HepG2 (cell line): ENCODE measurements around the gene ZBTB18. TPM values are rescaled to one million over a fixed set of nuclear protein-coding genes. Genes with fewer than 3 reads are reported as not detected.

Source experiments
- ATAC-seq: fragments of 200-7000 bp; cut with Tn5 transposase; 3 replicates; pipeline ENCODE4 v1.9.1; 2020; ENCODE audit warnings: mild to moderate bottlenecking, moderate library complexity
- BruUV-seq: library from RNA; stranded (reverse); fragments of 400-500 nt; replicated peaks from 2 replicates; lab custom pipeline; 2021; lab: Mats Ljungman, UMichigan
- CTCF ChIA-PET: fragments of 300-600 bp; formaldehyde crosslinking; extraction: SDS; loops from one replicate; lab custom pipeline; 2021; ENCODE audit warnings: low total read pairs, inconsistent platforms, low intra/inter-chr PET ratio; lab: Yijun Ruan, JAX
- POLR2A ChIA-PET: fragments of 350-600 bp; sonication (Branson Sonifier 250); formaldehyde crosslinking; loops from one replicate; lab custom pipeline; 2020; ENCODE audit warnings: antibody characterized with exemption, inconsistent platforms; lab: Yijun Ruan, JAX
- DNase-seq: peaks from one replicate; pipeline ENCODE4 v3.0.0-alpha.2; 2015; ENCODE audit warnings: low spot score
- FAIRE-seq: peaks from 3 replicates; lab custom pipeline; 2011; peaks lifted over from hg19 to GRCh38; lab: Jason Lieb, UNC
- H2AFZ ChIP-seq: one replicate; pipeline ENCODE4 v1.6.1; 2011; ENCODE audit warnings: low read length, inconsistent platforms
- H3K27ac ChIP-seq: fragments of 300-600 bp; 3 replicates; pipeline ENCODE4 v1.8.0; 2011; ENCODE audit warnings: mixed run types, mild to moderate bottlenecking, mixed read lengths, low read length, inconsistent platforms; ENCODE audit not compliant: insufficient read depth; ENCODE audit errors: extremely low read length
- H3K27me3 ChIP-seq, 2 experiments: fragments of 200-600 bp in 1 of 2; 2 replicates in 1 of 2; 3 replicates in 1 of 2; pipeline versions ENCODE4 v1.6.0 to v1.8.0; 2011; ENCODE audit warnings: low read length in 2 of 2, mild to moderate bottlenecking in 2 of 2, moderate library complexity in 2 of 2, inconsistent platforms in 1 of 2; ENCODE audit not compliant: insufficient read depth in 2 of 2, control insufficient read depth in 1 of 2
- H3K36me3 ChIP-seq, 2 experiments: fragments of 200-600 bp in 1 of 2; replicated peaks in 1 of 2; 2 replicates in 1 of 2; 3 replicates in 1 of 2; pipeline versions ENCODE4 v1.5.1 to v1.8.0; 2011; ENCODE audit warnings: low read length in 2 of 2, inconsistent platforms in 1 of 2; ENCODE audit not compliant: insufficient read depth in 2 of 2, control insufficient read depth in 1 of 2
- H3K4me1 ChIP-seq: 2 replicates; pipeline ENCODE4 v1.5.1; 2012; ENCODE audit warnings: low read length, inconsistent platforms; ENCODE audit not compliant: insufficient read depth
- H3K4me2 ChIP-seq: 2 replicates; pipeline ENCODE4 v1.6.0; 2011; ENCODE audit warnings: low read depth, low read length, inconsistent platforms
- H3K4me3 ChIP-seq, 3 experiments: fragments of 200-600 bp in 1 of 3; sonication (generic), shearing (Covaris generic) in 1 of 3; replicated peaks in 1 of 3; 2 replicates each; pipeline ENCODE4 v1.5.1; 2011 to 2016; ENCODE audit warnings: low read length in 3 of 3, inconsistent platforms in 2 of 3, low read depth in 2 of 3, mild to moderate bottlenecking in 2 of 3, control low read depth in 1 of 3, mixed read lengths in 1 of 3; ENCODE audit not compliant: insufficient read depth in 1 of 3
- H3K79me2 ChIP-seq: one replicate; pipeline ENCODE4 v1.6.1; 2011; ENCODE audit warnings: low read length, inconsistent platforms; ENCODE audit not compliant: insufficient read depth
- H3K9ac ChIP-seq: 2 replicates; pipeline ENCODE4 v1.6.0; 2011; ENCODE audit warnings: mild to moderate bottlenecking, low read depth, low read length, inconsistent platforms; ENCODE audit not compliant: insufficient read depth
- H3K9me3 ChIP-seq: 2 replicates; pipeline ENCODE4 v1.5.1; 2012; ENCODE audit warnings: mild to moderate bottlenecking, low read length
- H4K20me1 ChIP-seq: 2 replicates; pipeline ENCODE4 v1.6.0; 2011; ENCODE audit warnings: inconsistent platforms, mild to moderate bottlenecking, low read length, moderate library complexity; ENCODE audit not compliant: insufficient read depth
- ETV6 ChIP-seq: sonication (generic); formaldehyde crosslinking; conservative IDR thresholded peaks from 2 replicates; pipeline ENCODE4 v1.4.0; 2020; ENCODE audit warnings: missing genetic modification reagents
- FOSL2 ChIP-seq: sonication (generic); formaldehyde crosslinking; IDR thresholded peaks from 2 replicates; pipeline ENCODE4 v1.4.0; 2020; ENCODE audit warnings: missing genetic modification reagents
- FOXK1 ChIP-seq: sonication (generic); formaldehyde crosslinking; IDR thresholded peaks from 2 replicates; pipeline ENCODE4 v1.4.0; 2020; ENCODE audit warnings: low read depth, missing genetic modification reagents, borderline replicate concordance
- HMGA1 ChIP-seq: sonication (generic); formaldehyde crosslinking; conservative IDR thresholded peaks from 2 replicates; pipeline ENCODE4 v1.4.0; 2020; ENCODE audit warnings: missing genetic modification reagents
- HNF4A ChIP-seq: sonication (generic); formaldehyde crosslinking; IDR thresholded peaks from 2 replicates; pipeline ENCODE4 v1.4.0; 2020; ENCODE audit warnings: missing genetic modification reagents
- IKZF1 ChIP-seq: fragments of 450-650 bp; IDR thresholded peaks from 2 replicates; pipeline ENCODE4 v1.7.1; 2016
- NR2F1 ChIP-seq, 2 experiments: fragments of 450-650 bp in 1 of 2; formaldehyde crosslinking in 1 of 2; IDR thresholded peaks; 2 replicates each; pipeline versions ENCODE4 v1.5.0 to v1.6.1; 2016 to 2020; ENCODE audit warnings: mild to moderate bottlenecking in 1 of 2, missing compliant biosample characterization in 1 of 2, missing genetic modification reagents in 1 of 2, moderate library complexity in 1 of 2
- TEAD3 ChIP-seq: optimal IDR thresholded peaks from 2 replicates; pipeline ENCODE3; 2016; ENCODE audit warnings: borderline replicate concordance
- ZNF337 ChIP-seq: sonication (generic); formaldehyde crosslinking; IDR thresholded peaks from 2 replicates; pipeline ENCODE4 v1.5.1; 2020; ENCODE audit warnings: missing genetic modification reagents, low read depth, mild to moderate bottlenecking, borderline replicate concordance
- ZNF33A ChIP-seq: sonication (generic); formaldehyde crosslinking; IDR thresholded peaks from 2 replicates; pipeline ENCODE4 v1.5.1; 2020; ENCODE audit warnings: missing genetic modification reagents, mild to moderate bottlenecking, moderate library complexity, borderline replicate concordance
- ZNF792 ChIP-seq: IDR thresholded peaks from 2 replicates; pipeline ENCODE4 v1.6.1; 2016
- WGBS: methylation state at CpG from one replicate; pipeline ENCODE4 v1.1.6; 2017; ENCODE audit warnings: low lambda C conversion rate; 5-methylcytosine and 5-hydroxymethylcytosine counted together
- in situ Hi-C: cut with HindIII; loops from 2 replicates; pipeline ENCODE4 v1.10.0; 2017; ENCODE audit warnings: low pct_unique_long_range_greater_than_20kb; ENCODE audit not compliant: extremely low pct_ligation_motif_present
- intact Hi-C: fragments of 100-400 bp; cut with micrococcal nuclease; formaldehyde crosslinking; loops from one replicate; pipeline ENCODE4 v1.10.0; 2022; ENCODE audit not compliant: unreplicated experiment
- polyA plus RNA-seq, 8 experiments: library from polyadenylated mRNA; depleted of rRNA in 3 of 8; stranded (reverse) in 7 of 8; unstranded in 1 of 8; fragments of >200 nt; fragmentation: Illumina TruSeq in 4 of 8; extraction: Trizol in 4 of 8; gene quantifications; 2 replicates each; pipeline versions ENCODE4 v1.2.1 to v1.2.3, GENCODE V29; 2011 to 2016; ENCODE audit warnings: low read depth in 4 of 8, missing spikeins in 1 of 8, mixed read lengths in 1 of 8; ENCODE audit not compliant: insufficient read depth in 1 of 8
- total RNA-seq, 5 experiments: library from RNA; depleted of rRNA; stranded (reverse); fragments of >200 nt; fragmentation: Illumina TruSeq; extraction: Trizol; gene quantifications; 2 replicates each; pipeline ENCODE4 v1.2.3, GENCODE V29; 2016; ENCODE audit warnings: low read depth in 1 of 5
- TF ChIP-seq, protein P1 (sequence below): sonication (generic); formaldehyde crosslinking; IDR thresholded peaks from 2 replicates; pipeline ENCODE4 v1.4.0; 2020; ENCODE audit warnings: mild to moderate bottlenecking, missing genetic modification reagents
- TF ChIP-seq, protein P2 (sequence below): sonication (generic); IDR thresholded peaks from 2 replicates; pipeline ENCODE4 v1.6.1; 2016; ENCODE audit warnings: low read depth, borderline replicate concordance

ZBTB18 gene
- total and polyA plus RNA-seq, 2 of the 13 experiments (the other 11 are each of a cell fraction or from before 2014, with no cell fraction given), result 3.1 to 4.3 TPM

GRCh38 chr1:244102468-244102867 is 51.4 kb downstream of the ZBTB18 start (continued):
- TF ChIP-seq ETV6 (CRISPR knock-in tag) (no peak), IKZF1 (no peak), HMGA1 (CRISPR knock-in tag) (no peak)
- TF ChIP-seq, protein P1, sequence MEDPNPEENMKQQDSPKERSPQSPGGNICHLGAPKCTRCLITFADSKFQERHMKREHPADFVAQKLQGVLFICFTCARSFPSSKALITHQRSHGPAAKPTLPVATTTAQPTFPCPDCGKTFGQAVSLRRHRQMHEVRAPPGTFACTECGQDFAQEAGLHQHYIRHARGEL (CRISPR knock-in tag), result no peak

DNA sequence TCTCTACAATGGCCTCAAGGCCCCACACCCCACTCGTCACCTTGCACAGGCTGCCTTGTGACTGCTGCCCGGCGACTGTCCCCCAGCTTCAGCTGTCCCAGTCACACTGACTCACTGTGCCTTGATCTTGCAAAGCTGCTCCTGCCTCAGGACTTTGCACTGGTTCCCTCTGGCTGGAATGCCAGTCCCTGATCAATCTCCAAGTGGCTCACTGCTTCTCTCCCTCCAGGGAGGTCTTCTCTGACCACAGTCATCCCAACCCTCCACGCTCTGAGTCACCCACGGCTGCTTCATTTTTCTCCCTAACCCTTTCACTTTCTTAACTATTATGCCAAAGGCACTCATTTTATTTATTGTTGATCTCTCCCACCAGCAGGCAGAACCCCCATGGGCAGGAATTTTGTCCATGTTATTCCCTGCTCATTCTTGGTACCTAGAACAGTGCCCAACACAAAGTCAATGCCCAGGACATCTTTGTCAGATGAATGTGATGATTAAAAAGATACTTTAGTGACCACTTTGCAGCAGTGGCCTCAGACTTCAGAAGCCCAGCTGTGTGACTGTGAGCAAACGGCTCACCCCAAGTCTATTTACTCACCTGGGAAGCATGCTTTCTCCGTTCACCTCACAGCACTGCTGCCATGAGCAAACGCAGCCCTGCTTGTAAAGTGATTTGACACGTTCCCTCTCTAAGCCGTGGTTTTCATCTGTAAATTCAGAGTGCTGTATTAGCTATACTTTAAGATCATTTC is 53.4 kb downstream of the ZBTB18 start:
- Histone ChIP-seq H3K4me2 (0 out of 2 replicates have a peak overlapping the region, but pooled peaks have one; percentile 4), H3K79me2 (no peaks in the 10 kb centered on the region), H3K4me1 (peaks cover 7% of the 10 kb centered on the region), H3K36me3 (no peaks in the 10 kb centered on the region), H3K27ac (no peak overlapping the region), H2AFZ (no peak overlapping the region), H3K27me3 (no peaks in the 10 kb centered on the region; a peak in 1 of 5 replicates), H3K9me3 (no peaks in the 10 kb centered on the region), H3K4me3 (no peak overlapping the region), H4K20me1 (no peaks in the 10 kb centered on the region), H3K9ac (no peak overlapping the region)
- WGBS, result 2% methylated on average over 10 of the region's 10 CpGs
- in situ Hi-C loops (no loop called here), intact Hi-C loops (no loop called here)
- ChIA-PET POLR2A (no interaction called here), CTCF (no interaction called here)
- BruUV-seq, result no TSS peak
- peak; percentile 98 for ATAC-seq
- FAIRE-seq, result no peak
- peak; percentile 97 for TF ChIP-seq ZNF33A (CRISPR knock-in tag)
- peak; percentile 70 for TF ChIP-seq TEAD3 (CRISPR knock-in tag)
- TF ChIP-seq FOXK1 (CRISPR knock-in tag), result no peak
- TF ChIP-seq FOSL2 (CRISPR knock-in tag), result peak; percentile 38; the same call in 1 of the 2 replicates
- TF ChIP-seq HNF4A (CRISPR knock-in tag), result peak; percentile 43; the same call in 1 of the 2 replicates
- no peak for TF ChIP-seq ZNF792
- no peak for TF ChIP-seq NR2F1 (CRISPR knock-in tag; IDR thresholded peaks at IDR 0.05)
- TF ChIP-seq, protein P2, sequence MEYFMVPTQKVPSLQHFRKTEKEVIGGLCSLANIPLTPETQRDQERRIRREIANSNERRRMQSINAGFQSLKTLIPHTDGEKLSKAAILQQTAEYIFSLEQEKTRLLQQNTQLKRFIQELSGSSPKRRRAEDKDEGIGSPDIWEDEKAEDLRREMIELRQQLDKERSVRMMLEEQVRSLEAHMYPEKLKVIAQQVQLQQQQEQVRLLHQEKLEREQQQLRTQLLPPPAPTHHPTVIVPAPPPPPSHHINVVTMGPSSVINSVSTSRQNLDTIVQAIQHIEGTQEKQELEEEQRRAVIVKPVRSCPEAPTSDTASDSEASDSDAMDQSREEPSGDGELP, result peak; percentile 31; the same call in 1 of the 2 replicates
- no peak for TF ChIP-seq ZNF337
- peak; percentile 48 for DNase-seq
